NK-92 (cell line): ENCODE data around the gene TMEM221.

Experiments used
- DNase-seq: peaks from one replicate; lab custom pipeline; 2025; ENCODE audit not compliant: unreplicated experiment; lab: John Stamatoyannopoulos, UW

TMEM221 gene

GRCh38 chr19:17473041-17473440 is 24.6 kb upstream of the TMEM221 start:
- no peak for DNase-seq

- DNase-seq = no peak
These were observed 23.1 kb upstream of the TMEM221 start for GRCh38 chr19:17471410-17472125.

- DNase-seq = peak; percentile 53
These were observed 21.8 kb upstream of the TMEM221 start, which contains the start of gene SLC27A1 for GRCh38 chr19:17470068-17470841. Gene SLC27A1 (plus strand): TSS chr19:17470524. CDS start chr19:17470541, 17 bp downstream.

- DNase-seq = peak; percentile 72
These were observed 21.1 kb upstream of the TMEM221 start for GRCh38 chr19:17469481-17470067.

- DNase-seq = no peak
These were observed 20.6 kb upstream of the TMEM221 start for GRCh38 chr19:17469092-17469480.

GRCh38 chr19:17468302-17469091 is 20.0 kb upstream of the TMEM221 start:
- DNase-seq = no peak

GRCh38 chr19:17467471-17468301 is 19.2 kb upstream of the TMEM221 start:
- no peak for DNase-seq

GRCh38 chr19:17466487-17466850 is 18.0 kb upstream of the TMEM221 start:
- DNase-seq = no peak

GRCh38 chr19:17460372-17461230 is 12.1 kb upstream of the TMEM221 start, which contains the start of gene NXNL1:
Gene NXNL1 (minus strand): TSS chr19:17460926. CDS start chr19:17460869, 57 bp downstream.
- no peak for DNase-seq

- DNase-seq = no peak
These were observed 10.5 kb upstream of the TMEM221 start for GRCh38 chr19:17458970-17459369.

GRCh38 chr19:17457616-17458015 is 9.1 kb upstream of the TMEM221 start:
- no peak for DNase-seq

GRCh38 chr19:17456127-17456526 is 7.7 kb upstream of the TMEM221 start:
- no peak for DNase-seq

GRCh38 chr19:17455308-17456123 is 7.0 kb upstream of the TMEM221 start:
- no peak for DNase-seq

GRCh38 chr19:17454576-17455071 is 6.2 kb upstream of the TMEM221 start:
- DNase-seq = no peak

GRCh38 chr19:17451820-17452219 is 3.4 kb upstream of the TMEM221 start:
- no peak for DNase-seq

GRCh38 chr19:17450264-17451075 is 2.0 kb upstream of the TMEM221 start:
- DNase-seq = no peak

GRCh38 chr19:17447704-17448130 is 751 bp downstream of the TMEM221 start:
- no peak for DNase-seq
